Measurements from ENCODE around the gene MCF2L.

Gene MCF2L

GRCh38 chr13:113014752-113015745 is 46.0 kb downstream of the MCF2L start:
- Histone ChIP-seq H3K27ac (ENCODE audit: low read depth in 2 of 2, low read length in 2 of 2) (no peak overlapping the region), H3K9ac (ENCODE audit: low read depth in 1 of 2, low read length in 2 of 2) (no peak overlapping the region), H3K36me3 (ENCODE audit: control insufficient read depth in 2 of 2, insufficient read depth in 2 of 2, low read length in 2 of 2) (peaks cover 4% of the 10 kb centered on the region in 2 donors), H3K4me1 (ENCODE audit: control insufficient read depth in 2 of 2, insufficient read depth in 2 of 2, low read length in 2 of 2) (no peaks in the 10 kb centered on the region), H3K9me3 (ENCODE audit: control insufficient read depth in 2 of 2, low read length in 2 of 2) (no peaks in the 10 kb centered on the region), H3K27me3 (ENCODE audit: control insufficient read depth in 2 of 2, insufficient read depth in 2 of 2, low read length in 2 of 2) (no peaks in the 10 kb centered on the region), H3K4me3 (ENCODE audit: low read length in 2 of 2) (no peak overlapping the region)

- no peak overlapping the region for H3K4me3 ChIP-seq (ENCODE audit: low read length in 2 of 2)
- no peaks in the 10 kb centered on the region for H3K4me1 ChIP-seq (ENCODE audit: control insufficient read depth in 2 of 2, insufficient read depth in 2 of 2, low read length in 2 of 2)
- no peaks in the 10 kb centered on the region for H3K9me3 ChIP-seq (ENCODE audit: control insufficient read depth in 2 of 2, low read length in 2 of 2)
- H3K36me3 ChIP-seq (ENCODE audit: control insufficient read depth in 2 of 2, insufficient read depth in 2 of 2, low read length in 2 of 2): peaks cover 4% of the 10 kb centered on the region in 2 donors
- H3K27me3 ChIP-seq (ENCODE audit: control insufficient read depth in 2 of 2, insufficient read depth in 2 of 2, low read length in 2 of 2): no peaks in the 10 kb centered on the region
- H3K27ac ChIP-seq (ENCODE audit: low read depth in 2 of 2, low read length in 2 of 2): no peak overlapping the region
- no peak overlapping the region for H3K9ac ChIP-seq (ENCODE audit: low read depth in 1 of 2, low read length in 2 of 2)
Observed at GRCh38 chr13:113015826-113016525, 47.0 kb downstream of the MCF2L start.

GRCh38 chr13:113016526-113017295 is 47.7 kb downstream of the MCF2L start:
- Histone ChIP-seq H3K4me3 (ENCODE audit: low read length in 2 of 2) (no peak overlapping the region), H3K9me3 (ENCODE audit: control insufficient read depth in 2 of 2, low read length in 2 of 2) (no peaks in the 10 kb centered on the region), H3K27ac (ENCODE audit: low read depth in 2 of 2, low read length in 2 of 2) (no peak overlapping the region), H3K36me3 (ENCODE audit: control insufficient read depth in 2 of 2, insufficient read depth in 2 of 2, low read length in 2 of 2) (peaks cover 4% of the 10 kb centered on the region in 2 donors), H3K4me1 (ENCODE audit: control insufficient read depth in 2 of 2, insufficient read depth in 2 of 2, low read length in 2 of 2) (no peaks in the 10 kb centered on the region), H3K27me3 (ENCODE audit: control insufficient read depth in 2 of 2, insufficient read depth in 2 of 2, low read length in 2 of 2) (no peaks in the 10 kb centered on the region), H3K9ac (ENCODE audit: low read depth in 1 of 2, low read length in 2 of 2) (no peak overlapping the region)

DNA sequence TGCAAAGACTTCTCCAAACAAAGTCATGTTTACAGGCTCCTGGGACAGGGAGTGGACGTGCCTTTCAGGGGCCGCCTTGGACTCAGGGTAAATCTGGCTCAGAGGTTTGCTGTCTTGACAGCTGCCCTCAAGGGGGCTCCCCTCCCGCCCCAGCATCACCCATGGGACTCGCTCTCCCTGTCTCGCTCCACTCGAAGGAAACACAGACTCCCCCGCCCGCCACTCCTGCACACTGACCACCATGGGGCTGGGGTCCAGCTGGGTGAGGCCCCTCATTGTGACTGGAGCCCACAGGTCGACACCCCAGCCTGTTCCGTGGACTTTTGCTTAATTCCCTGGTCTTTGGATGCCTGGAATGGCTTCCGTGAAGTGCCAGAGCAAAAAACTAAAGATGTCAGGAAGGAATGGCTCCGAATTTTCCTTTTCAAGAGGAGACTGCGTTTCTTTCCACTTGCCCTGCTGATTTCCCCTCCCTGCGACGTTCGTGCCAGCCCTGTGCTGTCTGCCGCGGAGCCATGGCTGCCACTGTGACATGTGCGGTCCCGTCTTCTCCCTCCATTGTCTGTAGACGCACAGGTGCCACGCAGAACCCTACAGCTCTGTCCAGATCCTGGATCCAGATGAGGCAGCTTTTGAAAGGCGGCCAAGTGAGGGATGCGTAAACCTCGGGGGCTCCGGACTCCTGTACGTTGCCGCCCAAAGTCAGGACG is 48.6 kb downstream of the MCF2L start:
- H3K9me3 ChIP-seq (ENCODE audit: control insufficient read depth in 2 of 2, low read length in 2 of 2): no peaks in the 10 kb centered on the region
- no peaks in the 10 kb centered on the region for H3K27me3 ChIP-seq (ENCODE audit: control insufficient read depth in 2 of 2, insufficient read depth in 2 of 2, low read length in 2 of 2)
- H3K4me3 ChIP-seq (ENCODE audit: low read length in 2 of 2): no peak overlapping the region
- no peak overlapping the region for H3K27ac ChIP-seq (ENCODE audit: low read depth in 2 of 2, low read length in 2 of 2)
- H3K36me3 ChIP-seq (ENCODE audit: control insufficient read depth in 2 of 2, insufficient read depth in 2 of 2, low read length in 2 of 2): peaks cover 4% of the 10 kb centered on the region in 2 donors
- H3K4me1 ChIP-seq (ENCODE audit: control insufficient read depth in 2 of 2, insufficient read depth in 2 of 2, low read length in 2 of 2): no peaks in the 10 kb centered on the region
- H3K9ac ChIP-seq (ENCODE audit: low read depth in 1 of 2, low read length in 2 of 2): no peak overlapping the region

GRCh38 chr13:113018676-113019465 is 49.9 kb downstream of the MCF2L start:
- H3K36me3 ChIP-seq (ENCODE audit: control insufficient read depth in 2 of 2, insufficient read depth in 2 of 2, low read length in 2 of 2): peaks cover 4% of the 10 kb centered on the region in 2 donors
- H3K27ac ChIP-seq (ENCODE audit: low read depth in 2 of 2, low read length in 2 of 2): no peak overlapping the region
- H3K4me1 ChIP-seq (ENCODE audit: control insufficient read depth in 2 of 2, insufficient read depth in 2 of 2, low read length in 2 of 2): no peaks in the 10 kb centered on the region
- H3K27me3 ChIP-seq (ENCODE audit: control insufficient read depth in 2 of 2, insufficient read depth in 2 of 2, low read length in 2 of 2): no peaks in the 10 kb centered on the region
- H3K4me3 ChIP-seq (ENCODE audit: low read length in 2 of 2): no peak overlapping the region
- H3K9me3 ChIP-seq (ENCODE audit: control insufficient read depth in 2 of 2, low read length in 2 of 2): no peaks in the 10 kb centered on the region
- H3K9ac ChIP-seq (ENCODE audit: low read depth in 1 of 2, low read length in 2 of 2): no peak overlapping the region

DNA sequence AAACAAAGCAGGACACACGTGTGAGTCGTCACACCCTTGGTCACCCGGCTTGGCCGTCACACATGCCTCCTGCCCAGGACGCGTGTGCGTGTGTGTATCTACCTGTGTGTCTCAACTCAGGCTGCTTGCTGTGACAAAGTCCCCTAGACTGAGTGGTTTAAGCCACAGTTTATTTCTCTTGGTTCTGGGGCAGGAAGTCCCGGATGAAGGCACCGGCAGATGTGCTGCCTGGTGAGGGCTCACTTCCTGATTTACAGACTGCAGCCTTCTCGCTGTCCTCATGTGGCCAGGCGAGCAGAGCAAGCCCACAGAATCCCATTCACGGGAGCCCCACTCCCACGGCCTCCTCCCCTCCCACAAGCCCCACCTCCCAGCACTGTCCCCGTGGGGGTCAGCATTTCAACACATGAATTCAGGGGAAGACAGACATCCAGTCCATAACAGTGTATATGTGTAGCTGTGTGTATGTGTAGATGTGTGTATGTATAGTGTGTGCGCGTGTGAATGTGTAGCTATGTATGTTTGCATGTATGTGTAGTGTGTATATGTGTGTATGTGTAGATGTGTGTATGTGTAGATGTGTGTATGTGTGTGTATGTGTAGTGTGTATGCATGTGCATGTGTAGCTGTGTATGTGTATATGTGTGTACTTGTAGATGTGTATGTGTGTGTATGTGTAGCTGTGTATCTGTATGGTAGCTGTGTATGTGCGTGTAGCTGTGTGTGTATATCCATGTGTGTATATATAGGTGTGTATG is 51.5 kb downstream of the MCF2L start:
- Histone ChIP-seq H3K36me3 (ENCODE audit: control insufficient read depth in 2 of 2, insufficient read depth in 2 of 2, low read length in 2 of 2) (peaks cover 4% of the 10 kb centered on the region in 2 donors), H3K4me1 (ENCODE audit: control insufficient read depth in 2 of 2, insufficient read depth in 2 of 2, low read length in 2 of 2) (no peaks in the 10 kb centered on the region), H3K9ac (ENCODE audit: low read depth in 1 of 2, low read length in 2 of 2) (no peak overlapping the region), H3K4me3 (ENCODE audit: low read length in 2 of 2) (no peak overlapping the region), H3K9me3 (ENCODE audit: control insufficient read depth in 2 of 2, low read length in 2 of 2) (no peaks in the 10 kb centered on the region), H3K27me3 (ENCODE audit: control insufficient read depth in 2 of 2, insufficient read depth in 2 of 2, low read length in 2 of 2) (no peaks in the 10 kb centered on the region), H3K27ac (ENCODE audit: low read depth in 2 of 2, low read length in 2 of 2) (no peak overlapping the region)

- Histone ChIP-seq H3K4me3 (ENCODE audit: low read length in 2 of 2) (no peak overlapping the region), H3K27me3 (ENCODE audit: control insufficient read depth in 2 of 2, insufficient read depth in 2 of 2, low read length in 2 of 2) (no peaks in the 10 kb centered on the region), H3K27ac (ENCODE audit: low read depth in 2 of 2, low read length in 2 of 2) (no peak overlapping the region), H3K9ac (ENCODE audit: low read depth in 1 of 2, low read length in 2 of 2) (no peak overlapping the region), H3K9me3 (ENCODE audit: control insufficient read depth in 2 of 2, low read length in 2 of 2) (no peaks in the 10 kb centered on the region), H3K4me1 (ENCODE audit: control insufficient read depth in 2 of 2, insufficient read depth in 2 of 2, low read length in 2 of 2) (no peaks in the 10 kb centered on the region), H3K36me3 (ENCODE audit: control insufficient read depth in 2 of 2, insufficient read depth in 2 of 2, low read length in 2 of 2) (peaks cover 4% of the 10 kb centered on the region in 2 donors)
Observed at GRCh38 chr13:113021391-113021790, 52.4 kb downstream of the MCF2L start.

DNA sequence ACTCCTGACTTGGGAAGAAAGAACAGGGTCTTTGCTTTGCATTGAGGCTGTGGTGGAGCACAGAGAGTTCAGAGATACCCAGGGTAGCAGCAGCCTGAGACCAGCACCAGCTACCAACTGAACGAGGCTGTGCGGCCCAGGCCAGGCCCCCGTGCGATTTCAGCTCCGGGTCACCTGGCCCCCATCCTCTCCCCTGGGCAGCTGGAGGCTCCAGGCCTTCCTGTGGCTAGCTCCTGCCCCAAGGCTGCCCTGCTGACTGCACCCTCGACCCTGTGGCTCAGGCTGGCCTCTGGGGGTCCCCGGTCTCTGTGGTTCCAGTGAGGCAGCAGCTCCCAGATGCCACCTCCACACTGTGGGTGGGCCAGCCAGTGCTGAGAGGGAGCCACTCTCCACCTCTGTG is 52.8 kb downstream of the MCF2L start:
- Histone ChIP-seq H3K9me3 (ENCODE audit: control insufficient read depth in 2 of 2, low read length in 2 of 2) (no peaks in the 10 kb centered on the region), H3K27ac (ENCODE audit: low read depth in 2 of 2, low read length in 2 of 2) (no peak overlapping the region), H3K4me1 (ENCODE audit: control insufficient read depth in 2 of 2, insufficient read depth in 2 of 2, low read length in 2 of 2) (no peaks in the 10 kb centered on the region), H3K36me3 (ENCODE audit: control insufficient read depth in 2 of 2, insufficient read depth in 2 of 2, low read length in 2 of 2) (peaks cover 4% of the 10 kb centered on the region in 2 donors), H3K9ac (ENCODE audit: low read depth in 1 of 2, low read length in 2 of 2) (no peak overlapping the region), H3K4me3 (ENCODE audit: low read length in 2 of 2) (no peak overlapping the region), H3K27me3 (ENCODE audit: control insufficient read depth in 2 of 2, insufficient read depth in 2 of 2, low read length in 2 of 2) (no peaks in the 10 kb centered on the region)

Data from mucosa of rectum (tissue), 2 donors.